ENCODE results near the gene VIPR2.

DNA sequence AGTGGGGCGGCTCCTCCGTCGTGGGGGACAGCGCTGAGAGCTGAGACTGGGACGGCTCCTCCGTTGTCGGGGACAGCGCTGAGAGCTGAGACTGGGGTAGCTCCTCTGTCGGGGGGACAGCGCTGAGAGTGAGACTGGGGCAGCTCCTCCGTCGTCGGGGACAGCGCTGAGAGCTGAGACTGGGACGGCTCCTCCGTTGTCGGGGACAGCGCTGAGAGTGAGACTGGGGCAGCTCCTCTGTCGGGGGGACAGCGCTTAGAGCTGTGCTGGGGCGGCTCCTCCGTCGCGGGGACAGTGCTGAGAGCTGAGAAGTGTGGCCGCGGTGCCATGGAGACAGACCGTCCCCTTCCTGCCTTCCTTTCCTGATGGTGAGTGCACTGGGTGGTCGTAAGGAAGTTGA is 151.9 kb downstream of the VIPR2 start:
- TF ChIP-seq, protein P1, sequence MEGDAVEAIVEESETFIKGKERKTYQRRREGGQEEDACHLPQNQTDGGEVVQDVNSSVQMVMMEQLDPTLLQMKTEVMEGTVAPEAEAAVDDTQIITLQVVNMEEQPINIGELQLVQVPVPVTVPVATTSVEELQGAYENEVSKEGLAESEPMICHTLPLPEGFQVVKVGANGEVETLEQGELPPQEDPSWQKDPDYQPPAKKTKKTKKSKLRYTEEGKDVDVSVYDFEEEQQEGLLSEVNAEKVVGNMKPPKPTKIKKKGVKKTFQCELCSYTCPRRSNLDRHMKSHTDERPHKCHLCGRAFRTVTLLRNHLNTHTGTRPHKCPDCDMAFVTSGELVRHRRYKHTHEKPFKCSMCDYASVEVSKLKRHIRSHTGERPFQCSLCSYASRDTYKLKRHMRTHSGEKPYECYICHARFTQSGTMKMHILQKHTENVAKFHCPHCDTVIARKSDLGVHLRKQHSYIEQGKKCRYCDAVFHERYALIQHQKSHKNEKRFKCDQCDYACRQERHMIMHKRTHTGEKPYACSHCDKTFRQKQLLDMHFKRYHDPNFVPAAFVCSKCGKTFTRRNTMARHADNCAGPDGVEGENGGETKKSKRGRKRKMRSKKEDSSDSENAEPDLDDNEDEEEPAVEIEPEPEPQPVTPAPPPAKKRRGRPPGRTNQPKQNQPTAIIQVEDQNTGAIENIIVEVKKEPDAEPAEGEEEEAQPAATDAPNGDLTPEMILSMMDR (IDR thresholded peaks at IDR 0.05; ENCODE audit: borderline replicate concordance, extremely low read depth, low read length, poor library complexity, severe bottlenecking) = no peak
- no peak for TF ChIP-seq EZH2 (IDR thresholded peaks at IDR 0.05; ENCODE audit: borderline replicate concordance, low read depth, low read length, severe bottlenecking)
